Tibial nerve (tissue), 4 donors: ENCODE data around the gene CABYR.

Source experiments
- EP300 ChIP-seq, 2 donors: sonication (generic); formaldehyde crosslinking; IDR thresholded peaks; one replicate each; pipeline ENCODE4 v1.6.1; 2017; ENCODE audit warnings: antibody characterized with exemption in 2 of 2, mild to moderate bottlenecking in 1 of 2
- POLR2A ChIP-seq, 2 donors: fragments of 450-650 bp; IDR thresholded peaks; one replicate each; pipeline ENCODE4 v1.6.1; 2017; ENCODE audit warnings: antibody characterized with exemption in 2 of 2, mild to moderate bottlenecking in 2 of 2, moderate library complexity in 2 of 2
- TF ChIP-seq, protein P1 (sequence below), 5 experiments: fragments of 200-600 bp in 3 of 5; fragments of 450-650 bp in 2 of 5; sonication (generic) in 3 of 5; IDR thresholded peaks; one replicate each; pipeline ENCODE4 v1.5.1; 2016 to 2019; ENCODE audit warnings: antibody characterized with exemption in 5 of 5, mild to moderate bottlenecking in 3 of 5, moderate library complexity in 2 of 5

DNA sequence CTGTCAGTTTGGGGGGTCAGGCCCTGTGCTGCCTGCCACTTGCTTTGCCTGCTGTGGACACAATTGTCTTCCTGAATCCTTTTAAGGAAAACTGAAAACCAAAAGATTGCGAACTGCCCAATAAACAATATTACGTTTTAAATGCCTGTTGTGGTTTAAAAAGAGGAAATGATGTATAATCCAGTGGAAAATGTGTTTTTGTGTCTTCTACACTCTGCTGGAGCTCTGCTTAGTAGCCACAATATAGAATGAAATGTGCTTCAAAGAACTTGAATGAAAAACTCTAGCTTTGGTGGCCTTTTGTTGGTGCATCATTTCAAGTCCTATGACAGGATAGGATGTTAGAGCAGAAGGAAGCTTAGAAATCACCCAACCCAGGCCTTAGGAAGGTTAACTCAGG lies 23.2 kb upstream of the CABYR start:
- TF ChIP-seq, protein P1, sequence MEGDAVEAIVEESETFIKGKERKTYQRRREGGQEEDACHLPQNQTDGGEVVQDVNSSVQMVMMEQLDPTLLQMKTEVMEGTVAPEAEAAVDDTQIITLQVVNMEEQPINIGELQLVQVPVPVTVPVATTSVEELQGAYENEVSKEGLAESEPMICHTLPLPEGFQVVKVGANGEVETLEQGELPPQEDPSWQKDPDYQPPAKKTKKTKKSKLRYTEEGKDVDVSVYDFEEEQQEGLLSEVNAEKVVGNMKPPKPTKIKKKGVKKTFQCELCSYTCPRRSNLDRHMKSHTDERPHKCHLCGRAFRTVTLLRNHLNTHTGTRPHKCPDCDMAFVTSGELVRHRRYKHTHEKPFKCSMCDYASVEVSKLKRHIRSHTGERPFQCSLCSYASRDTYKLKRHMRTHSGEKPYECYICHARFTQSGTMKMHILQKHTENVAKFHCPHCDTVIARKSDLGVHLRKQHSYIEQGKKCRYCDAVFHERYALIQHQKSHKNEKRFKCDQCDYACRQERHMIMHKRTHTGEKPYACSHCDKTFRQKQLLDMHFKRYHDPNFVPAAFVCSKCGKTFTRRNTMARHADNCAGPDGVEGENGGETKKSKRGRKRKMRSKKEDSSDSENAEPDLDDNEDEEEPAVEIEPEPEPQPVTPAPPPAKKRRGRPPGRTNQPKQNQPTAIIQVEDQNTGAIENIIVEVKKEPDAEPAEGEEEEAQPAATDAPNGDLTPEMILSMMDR (IDR thresholded peaks at IDR 0.05), result no peak
- TF ChIP-seq POLR2A (IDR thresholded peaks at IDR 0.05), result no peak
- no peak for TF ChIP-seq EP300 (IDR thresholded peaks at IDR 0.05)
